M059J (cell line): Measurements from ENCODE around the gene EGFL8. TPM values are rescaled to one million over a fixed set of nuclear protein-coding genes. Genes with fewer than 3 reads are reported as not detected.

ENCODE experiments used
- DNase-seq: peaks from one replicate; pipeline ENCODE4 v3.0.0-alpha.2; 2012; ENCODE audit warnings: low read depth
- total RNA-seq: library from RNA; depleted of rRNA; stranded (reverse); fragments of >200 nt; shearing (Covaris generic); gene quantifications from 2 replicates; pipeline ENCODE4 v1.2.3, GENCODE V29; 2014

EGFL8 gene
- total RNA-seq, 1 experiment from 2014 or later, result 1.6 TPM

DNA sequence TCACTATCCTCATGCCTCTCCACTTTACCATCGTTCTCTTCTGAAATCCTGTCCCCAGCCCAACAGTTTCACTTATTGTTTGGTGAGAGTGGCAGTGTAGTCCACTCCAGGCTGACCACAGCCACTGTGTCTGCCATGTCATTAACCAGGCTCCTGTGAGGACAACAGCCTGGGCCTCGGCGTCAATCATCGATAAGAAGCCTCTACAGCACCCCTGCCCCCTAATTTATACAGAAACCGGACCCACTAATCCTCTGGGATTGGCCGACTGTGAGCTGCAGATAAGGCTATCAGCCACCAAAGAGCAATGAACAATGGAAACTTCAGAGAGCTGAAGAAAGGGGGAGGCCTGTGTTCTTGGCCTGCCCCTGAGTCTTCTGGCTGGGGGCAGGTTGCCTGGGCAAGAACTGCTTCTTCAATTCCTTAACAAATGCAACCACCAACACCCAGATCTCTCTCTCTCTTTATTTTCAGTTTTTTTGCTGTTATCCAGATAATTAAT, 3.4 kb downstream of the EGFL8 start:
- DNase-seq, result no peak

DNA sequence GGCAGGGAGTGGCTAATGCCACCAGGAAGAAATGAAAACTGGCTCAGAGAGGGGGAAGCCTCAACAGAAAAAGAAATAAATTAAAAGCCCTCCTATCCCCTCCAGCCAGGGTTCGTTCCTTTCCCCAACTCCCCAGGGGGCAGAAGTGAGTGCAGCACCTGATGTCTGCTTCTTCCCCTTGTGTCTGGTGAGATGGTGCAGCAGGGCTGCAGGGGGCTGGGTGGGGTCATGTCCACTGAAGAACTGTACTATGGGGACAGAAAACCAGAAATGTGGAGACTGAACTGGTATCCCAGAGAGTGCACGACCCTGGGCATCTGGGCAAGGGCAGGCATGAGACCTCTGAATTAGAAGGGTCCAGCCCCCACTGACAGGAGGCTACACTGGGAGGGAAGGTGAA, 4.0 kb downstream of the EGFL8 start:
- DNase-seq, result no peak

DNA sequence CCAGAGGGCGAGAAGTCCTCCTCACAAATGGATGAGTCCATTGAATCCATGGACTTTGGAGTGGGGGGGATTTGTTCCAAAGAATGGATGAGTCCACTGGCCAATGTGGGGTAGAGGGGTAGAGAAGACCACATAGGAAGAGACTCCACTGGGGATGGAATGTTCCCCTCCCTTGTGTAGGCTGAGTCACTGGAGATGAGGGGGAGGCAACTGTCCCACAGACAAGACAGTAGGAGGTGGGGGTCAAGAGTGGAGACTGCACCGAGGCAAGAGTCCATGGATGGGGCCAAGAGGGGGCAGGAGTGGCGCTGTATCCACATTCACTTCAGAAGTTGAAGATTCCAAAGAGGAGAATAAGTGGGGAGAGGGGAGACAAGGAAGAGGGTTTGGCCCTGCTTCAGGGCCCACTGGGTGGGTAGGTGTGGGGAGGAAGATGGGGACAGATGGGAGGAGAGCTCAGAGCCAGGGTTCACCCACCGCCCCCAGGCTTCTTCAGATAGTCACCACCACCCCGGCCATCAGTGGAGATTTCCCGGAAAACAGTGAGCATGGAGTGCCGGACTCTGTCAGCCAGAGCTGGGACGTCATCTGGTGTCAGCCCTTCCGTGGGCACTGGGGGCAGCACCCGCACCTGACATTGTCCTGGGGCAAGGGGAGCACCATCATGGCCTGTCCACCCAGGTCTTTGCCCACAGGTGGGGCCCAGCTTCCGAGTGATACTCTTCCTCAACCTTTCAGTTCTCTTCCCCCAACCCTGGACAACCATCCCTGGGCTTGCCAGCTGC, 4.6 kb downstream of the EGFL8 start:
- DNase-seq, result no peak

DNA sequence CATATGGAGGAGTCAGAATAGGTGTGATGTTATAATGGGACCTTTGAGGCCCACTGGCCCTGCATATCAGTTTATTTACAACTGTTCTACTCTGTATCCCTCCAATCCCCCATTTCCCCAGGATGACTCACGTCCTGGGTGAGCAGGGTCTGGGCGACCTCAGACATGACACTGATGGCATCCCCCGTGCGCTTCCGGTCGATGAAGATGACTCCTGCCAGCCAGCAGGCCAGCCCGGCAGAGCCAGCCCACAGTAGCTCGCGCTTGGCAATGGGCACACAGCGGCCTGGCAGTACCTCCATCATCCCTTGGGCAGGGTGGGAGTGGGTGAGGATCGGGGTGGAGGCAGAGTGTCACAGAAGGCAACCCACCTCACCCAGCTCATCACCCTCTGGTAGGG, 5.9 kb downstream of the EGFL8 start:
- no peak for DNase-seq

DNA sequence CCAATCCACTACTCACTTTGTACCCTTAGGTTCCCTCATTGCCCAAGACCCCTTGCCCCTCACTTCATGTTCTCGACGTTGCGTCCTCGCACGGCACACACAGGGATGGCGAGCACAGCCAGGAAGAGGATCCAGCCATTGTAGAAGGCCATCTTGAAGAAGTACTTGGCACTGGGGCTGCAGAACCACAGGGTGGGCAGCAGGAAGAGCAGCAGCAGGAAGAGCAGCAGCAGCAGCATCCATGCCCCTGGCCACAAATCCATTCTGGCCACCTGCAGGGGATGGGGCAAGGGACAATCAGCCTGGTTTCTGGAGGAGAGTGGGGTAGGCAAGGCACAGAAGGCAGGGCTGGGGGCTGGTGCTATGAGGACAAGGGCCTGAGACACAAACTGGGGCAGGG, 6.8 kb downstream of the EGFL8 start:
- no peak for DNase-seq

DNA sequence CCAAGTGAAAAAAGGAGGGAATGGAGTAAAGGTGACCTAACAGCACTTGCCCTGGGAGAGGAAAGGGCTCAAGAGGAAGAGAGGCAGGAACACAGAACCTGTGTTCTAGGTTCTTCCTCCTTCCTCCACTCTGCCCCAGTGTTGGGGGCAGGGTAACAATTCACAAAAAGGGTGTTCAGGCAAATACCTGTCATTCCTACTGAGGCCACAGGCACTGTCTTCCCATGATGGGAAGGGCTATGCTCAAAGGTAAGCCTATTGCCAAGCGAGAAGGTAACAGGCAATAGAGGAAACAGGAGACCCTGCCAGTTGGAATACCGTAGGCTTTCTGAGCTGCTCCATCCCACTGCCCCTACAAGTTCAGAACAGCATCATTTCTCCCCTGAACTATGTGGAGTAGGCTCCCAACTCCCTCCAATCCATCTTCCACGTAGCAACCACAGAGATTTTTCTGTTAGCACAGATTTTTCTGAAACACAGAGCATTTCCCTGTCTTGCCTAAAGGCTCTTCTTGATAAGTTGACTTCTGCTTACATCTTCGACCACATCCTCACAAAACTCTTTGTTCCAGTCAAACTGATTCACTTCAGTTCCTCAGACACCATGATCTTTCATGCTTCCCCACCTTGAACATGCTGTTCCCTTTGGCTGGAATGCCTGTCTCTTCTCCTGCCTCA, 8.8 kb downstream of the EGFL8 start:
- DNase-seq, result no peak

DNA sequence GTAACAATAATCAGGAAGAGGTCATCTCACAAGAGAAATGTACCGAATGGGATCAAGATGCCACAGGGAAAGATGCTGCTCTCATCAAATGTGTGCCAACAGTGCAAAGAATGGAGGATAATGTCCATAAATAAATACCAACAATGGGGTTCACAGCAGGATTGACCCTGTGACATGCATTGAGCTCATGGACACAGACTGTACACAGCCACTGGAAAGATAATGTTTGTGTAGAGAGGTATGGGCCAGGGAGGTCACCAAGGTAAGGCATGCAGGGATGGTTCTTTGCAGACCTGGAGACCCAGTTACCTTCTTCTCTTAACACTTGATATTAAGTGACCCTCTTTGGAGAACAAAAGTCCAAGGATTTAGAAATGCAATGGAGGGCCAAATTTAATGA, 10.0 kb downstream of the EGFL8 start:
- no peak for DNase-seq

DNA sequence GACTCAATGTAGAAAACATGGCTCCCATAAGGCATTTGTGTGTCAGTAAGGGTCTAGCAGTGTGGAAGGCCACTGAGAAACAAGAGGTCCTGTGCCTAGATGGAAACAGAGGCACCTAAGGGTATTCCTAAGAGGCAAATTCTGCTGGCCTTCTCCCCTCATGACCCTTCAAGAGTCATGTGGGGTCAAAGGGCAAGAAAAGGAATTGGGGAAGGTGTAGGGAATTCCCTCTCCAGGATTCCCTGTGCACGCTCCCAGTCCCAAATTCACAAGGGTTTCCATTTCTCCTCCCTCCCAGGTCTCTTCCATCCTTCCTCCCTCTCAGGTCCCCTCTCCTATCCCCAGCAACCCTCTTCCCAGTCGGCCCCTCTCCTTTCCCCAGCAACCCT, 10.9 kb downstream of the EGFL8 start:
- DNase-seq, result no peak

DNA sequence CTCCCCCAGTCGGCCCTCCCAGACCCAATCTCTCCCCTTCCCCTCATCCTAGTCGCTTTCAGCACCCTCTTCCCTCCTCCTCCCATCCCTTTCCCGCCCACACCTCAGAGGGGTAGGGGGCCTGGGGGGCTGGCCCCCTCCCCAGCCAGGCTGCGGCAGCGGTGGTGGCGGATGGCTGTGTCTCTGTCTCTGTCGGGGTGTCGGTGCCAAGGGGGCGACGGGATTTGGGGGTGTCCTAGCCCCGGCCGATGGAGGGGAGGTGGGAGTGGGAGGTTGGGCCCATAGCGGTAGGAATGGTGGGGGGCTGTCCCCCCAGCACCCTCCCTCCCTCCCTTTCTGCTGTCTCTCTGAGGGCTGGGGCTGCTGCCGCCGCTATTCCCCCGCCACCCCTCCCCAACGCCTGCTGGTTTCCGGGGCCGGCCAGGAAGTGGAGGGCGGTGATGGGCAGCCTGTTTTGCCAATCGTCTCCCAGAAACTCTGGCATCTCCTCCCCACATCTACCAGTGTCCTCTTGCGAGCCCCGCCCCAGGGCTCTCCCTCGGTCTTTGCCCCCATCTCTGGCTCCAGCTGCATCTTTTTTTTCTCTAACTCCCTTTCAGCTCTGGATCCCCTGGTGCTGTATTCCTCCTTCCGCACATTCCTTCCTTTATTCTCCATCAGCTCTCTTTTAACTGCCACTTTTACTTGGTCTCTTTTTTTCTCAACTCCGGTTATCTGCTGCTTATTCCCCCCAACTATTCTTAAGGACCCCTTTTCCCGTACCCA, 11.5 kb downstream of the EGFL8 start, which contains the start of gene AGPAT1:
TSS of gene AGPAT1 (minus strand) at position 374 of the 765 bp plus-strand sequence. CDS start 4,588 bp downstream, outside the sequence.
- peak; percentile 97 for DNase-seq

DNA sequence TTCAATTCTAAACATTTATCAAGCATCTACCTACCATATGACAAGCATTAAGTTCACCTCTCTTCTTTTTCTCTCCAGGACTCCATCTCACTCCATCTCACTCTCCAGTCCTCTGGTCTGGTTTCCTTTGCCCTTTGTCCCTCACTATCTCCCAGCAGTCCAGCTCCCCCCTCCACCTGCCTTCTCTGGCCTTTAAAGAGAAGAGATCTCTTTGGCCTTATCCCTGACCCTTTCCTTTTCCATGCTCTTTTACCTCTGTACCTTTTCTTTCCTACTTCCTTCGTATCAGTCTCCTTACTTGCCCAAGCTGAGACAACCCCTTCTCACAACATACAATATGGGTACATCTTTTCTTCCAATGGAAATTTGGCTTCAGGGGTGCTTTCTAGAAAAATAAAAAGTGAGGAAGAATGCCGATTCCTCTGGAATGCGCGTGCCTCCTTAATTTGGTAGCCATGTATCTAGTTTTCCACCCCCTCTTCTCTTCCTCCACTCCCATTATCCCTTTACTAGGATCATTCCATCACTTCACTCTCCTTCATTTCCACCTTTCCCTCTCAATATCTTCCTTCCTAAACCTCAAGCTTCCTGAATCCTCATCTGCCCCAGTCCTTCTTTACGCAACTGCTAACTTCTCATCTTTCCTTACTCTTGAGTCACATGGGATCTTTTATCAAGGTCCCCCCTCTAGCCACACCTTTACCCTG, 12.2 kb downstream of the EGFL8 start:
- DNase-seq, result peak; percentile 83

DNA sequence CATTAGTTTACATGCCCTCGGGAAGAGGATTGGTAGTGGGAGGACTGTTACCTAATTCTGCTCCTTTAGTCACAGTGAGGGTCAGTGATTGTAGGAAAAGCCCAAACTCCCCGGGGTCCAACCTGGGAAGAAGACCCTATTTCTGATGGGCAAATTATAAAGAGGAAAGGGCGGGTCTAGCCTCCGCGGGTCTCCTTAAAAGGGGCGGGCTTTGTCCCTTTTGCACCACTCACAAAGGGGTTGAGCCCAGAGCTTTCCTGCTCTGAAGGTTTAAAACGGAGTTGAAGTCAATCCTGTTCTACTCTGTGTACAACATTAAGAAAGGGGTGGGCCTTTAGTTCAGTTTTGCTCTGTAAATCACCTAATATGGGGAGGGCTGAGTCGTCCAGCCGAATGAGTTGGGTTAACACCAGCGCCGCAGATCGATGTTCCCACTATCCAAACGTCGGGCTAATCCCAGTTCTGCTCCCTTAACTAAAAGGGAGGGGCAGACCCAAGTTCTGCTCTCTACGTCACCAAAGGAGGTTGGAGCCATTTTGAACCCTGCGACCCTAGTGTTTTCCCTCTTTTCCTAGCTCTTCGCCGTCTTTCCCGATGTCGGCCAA, 12.9 kb downstream of the EGFL8 start:
- no peak for DNase-seq

DNA sequence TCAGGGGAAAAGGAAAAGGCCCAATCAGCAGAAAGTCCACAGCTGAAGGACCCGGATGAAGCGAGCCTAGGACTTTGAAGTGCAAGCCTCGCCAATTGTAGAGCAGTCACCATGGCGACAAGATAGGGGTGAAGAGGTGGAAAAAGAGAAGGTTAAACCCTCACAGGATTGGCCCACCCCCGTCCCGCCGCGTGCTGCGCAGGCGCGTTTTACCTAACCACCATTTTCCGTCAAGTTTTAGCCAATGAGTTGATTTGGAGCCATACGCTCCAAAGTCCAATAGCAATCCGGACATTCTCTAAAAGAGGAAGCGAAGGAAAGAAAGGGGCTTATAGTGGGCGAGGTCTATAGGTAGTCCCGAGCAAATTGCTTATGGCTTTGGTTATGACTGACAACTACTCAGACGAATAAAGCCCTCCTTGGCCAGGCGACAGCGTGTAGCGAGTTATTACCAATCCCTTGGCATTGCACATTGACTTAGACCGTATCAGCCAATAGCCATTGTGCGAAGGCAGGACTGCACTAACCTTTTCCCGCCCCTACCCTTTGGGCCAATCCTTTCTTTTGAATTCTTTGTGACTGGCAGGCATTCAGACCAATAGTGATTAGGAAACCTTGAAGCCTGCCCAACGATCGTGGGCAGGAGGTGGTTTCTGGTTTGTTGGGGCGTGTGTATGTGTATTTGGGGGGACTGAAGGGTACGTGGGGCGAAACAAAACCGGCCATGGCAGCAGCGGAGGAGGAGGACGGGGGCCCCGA, 13.6 kb downstream of the EGFL8 start, which contains the start of gene RNF5:
TSS of gene RNF5 (plus strand) at position 618 of the 759 bp plus-strand sequence. CDS start at position 725, 107 bp downstream.
- peak; percentile 100 for DNase-seq

DNA sequence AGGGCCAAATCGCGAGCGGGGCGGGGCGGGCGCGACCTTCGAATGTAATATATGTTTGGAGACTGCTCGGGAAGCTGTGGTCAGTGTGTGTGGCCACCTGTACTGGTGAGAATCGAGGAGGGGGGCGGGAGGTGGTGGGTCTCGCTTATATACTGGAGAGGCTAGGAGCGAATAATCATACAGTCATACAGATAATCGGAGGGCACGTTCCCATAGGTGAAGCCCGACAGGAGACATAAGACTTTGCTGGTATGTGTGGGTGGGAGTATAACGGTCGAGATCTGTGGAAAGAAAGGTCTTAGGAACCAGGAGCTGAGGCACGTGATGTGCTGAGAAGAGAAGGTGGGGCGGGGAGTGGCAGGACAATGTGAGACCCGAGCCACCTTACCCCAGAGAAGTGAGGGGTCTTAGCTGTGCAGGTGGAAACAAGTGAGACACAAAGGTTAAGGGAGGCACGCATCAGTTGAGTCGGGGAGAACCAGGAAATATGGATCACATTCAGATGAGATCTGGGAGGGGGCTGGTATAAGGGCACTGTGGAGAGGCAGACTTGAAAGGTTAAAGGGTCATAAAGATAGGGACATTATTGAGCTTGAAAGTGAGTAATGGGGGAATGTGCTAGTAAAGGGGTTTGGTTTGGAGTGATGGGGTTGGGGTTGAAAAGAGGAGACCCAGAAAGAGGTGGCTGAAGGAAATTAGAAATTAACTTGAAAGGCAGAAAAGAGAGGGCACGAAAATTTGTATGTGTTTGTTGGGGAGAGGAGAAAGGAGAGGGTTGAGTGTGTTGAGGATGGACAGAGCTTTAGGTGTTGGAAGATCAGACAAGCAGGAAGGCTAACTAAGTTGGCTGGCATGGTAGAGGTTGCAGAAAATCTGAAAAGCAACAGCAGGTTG, 14.4 kb downstream of the EGFL8 start:
- peak; percentile 32 for DNase-seq

DNA sequence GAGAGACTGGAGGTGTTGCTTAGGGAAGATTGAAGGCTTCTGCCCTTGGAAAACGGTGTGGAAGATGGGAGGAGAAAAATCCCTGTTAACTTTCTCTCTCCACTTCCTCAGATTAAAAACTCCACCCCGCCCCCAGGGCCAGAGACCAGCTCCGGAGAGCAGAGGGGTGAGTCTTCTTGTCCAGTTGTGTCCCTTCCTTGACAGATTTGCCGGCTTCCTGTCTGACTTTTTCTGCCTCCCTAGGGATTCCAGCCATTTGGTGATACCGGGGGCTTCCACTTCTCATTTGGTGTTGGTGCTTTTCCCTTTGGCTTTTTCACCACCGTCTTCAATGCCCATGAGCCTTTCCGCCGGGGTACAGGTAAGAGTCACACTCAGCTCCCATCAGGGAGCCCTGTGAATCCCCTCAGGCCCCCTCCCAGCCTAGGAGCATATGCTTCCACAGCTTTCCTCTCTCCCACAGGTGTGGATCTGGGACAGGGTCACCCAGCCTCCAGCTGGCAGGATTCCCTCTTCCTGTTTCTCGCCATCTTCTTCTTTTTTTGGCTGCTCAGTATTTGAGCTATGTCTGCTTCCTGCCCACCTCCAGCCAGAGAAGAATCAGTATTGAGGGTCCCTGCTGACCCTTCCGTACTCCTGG, 15.5 kb downstream of the EGFL8 start:
- DNase-seq, result no peak

DNA sequence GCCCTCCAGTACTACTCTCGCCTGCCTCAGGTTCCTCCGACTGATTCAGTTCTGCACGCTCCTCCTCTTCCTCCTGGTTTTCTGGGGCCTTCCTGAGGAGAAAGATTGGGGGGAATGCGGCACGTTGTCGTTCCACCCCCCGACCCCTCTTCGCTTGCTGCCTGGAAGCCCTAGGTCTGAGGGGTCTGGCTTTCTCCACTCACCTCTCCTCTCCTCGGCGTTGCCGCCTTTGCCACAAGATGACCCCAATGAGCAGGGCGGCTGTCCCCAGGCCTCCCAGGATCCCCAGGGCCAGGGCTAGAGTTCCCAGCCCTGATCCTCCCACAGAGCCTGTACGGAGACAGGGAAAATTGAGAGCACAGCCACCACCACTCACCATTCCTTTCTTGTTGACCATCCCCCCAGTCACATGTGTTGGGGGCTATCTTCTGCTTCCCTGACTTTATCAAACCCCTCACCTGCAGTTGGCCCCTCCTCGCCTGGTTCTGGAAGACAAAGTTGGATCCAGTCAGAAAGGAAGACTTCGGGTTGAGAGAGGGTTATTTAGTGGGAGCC, 16.8 kb downstream of the EGFL8 start:
- no peak for DNase-seq

DNA sequence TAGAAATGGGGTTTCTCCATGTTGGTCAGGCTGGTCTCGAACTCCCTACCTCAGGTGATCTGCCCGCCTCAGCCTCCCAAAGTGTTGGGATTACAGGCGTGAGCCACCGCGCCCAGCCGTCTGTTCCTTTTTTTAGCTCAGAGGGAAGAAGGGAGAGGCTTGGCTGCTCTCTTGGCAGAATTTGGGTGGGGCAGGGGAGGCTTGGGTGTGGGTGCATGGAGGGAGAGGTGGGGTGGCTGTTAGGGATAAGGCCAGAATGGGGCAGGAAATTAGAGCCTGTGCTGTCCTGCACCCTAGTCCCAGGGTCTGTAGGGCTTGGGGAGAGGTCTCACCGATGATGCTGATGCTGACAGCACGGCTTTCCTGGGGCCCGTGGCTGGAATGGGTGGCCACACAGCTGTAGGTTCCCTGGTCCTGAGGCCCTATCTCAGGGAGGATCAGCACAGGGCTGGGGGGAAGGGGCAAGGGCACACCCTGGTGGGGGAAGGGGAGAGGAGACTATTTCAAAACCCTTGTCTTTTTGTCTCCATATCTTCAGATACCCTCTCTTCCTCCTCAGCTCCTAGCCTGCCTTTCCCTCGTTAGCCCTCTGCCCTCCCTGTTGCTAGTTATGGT, 17.6 kb downstream of the EGFL8 start:
- DNase-seq, result no peak

DNA sequence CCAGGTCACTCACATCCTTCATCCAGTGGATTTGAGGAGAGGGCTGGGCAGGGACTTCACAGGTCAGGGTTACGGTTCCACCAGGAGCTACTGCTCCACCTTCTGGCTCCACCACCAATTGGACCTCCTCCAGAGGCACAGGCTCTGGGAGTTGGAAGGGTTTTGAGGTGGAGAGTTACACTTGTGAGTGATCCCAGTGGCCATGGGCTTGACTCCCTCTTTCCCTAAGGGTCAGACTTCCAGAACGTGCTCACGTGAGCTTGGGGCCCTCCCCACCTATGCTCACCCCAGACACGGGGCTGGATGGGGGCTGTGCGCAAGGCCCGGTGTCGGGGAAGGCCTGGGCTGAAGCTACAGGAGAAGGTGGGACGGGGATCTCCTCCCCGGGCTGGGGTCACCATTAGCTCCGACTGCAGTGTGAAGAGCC, 18.2 kb downstream of the EGFL8 start:
- no peak for DNase-seq

DNA sequence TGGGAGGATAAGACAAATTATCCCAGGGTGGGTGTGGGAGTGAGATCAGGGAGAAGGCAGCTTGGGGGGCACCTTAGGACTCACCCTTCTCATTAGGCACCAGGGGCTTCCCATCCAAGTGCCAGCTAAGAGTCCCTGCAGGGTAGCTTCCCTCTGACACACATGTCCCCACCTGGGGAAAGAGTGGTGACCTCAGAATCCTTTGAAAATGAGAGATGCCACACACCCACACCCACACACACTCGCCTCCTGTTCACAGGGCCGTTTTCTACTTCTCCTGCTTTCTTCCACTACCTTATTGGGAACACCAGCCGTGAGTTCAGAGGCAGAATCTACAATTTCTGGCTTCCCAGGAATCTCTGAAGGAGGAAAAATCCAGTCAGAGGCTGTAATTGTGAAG, 18.6 kb downstream of the EGFL8 start:
- DNase-seq, result no peak
